ENCODE data around the gene HOXA9. TPM values are rescaled to one million over a fixed set of nuclear protein-coding genes. Genes with fewer than 3 reads are reported as not detected.

HOXA9 gene
- total and polyA plus RNA-seq, 9 donors, result 0.12 to 2.5 (median 0.57) TPM; not detected in 1

- H3K4me3 ChIP-seq, result no peak overlapping the region
- no peaks in the 10 kb centered on the region for H3K36me3 ChIP-seq
- H3K4me1 ChIP-seq (ENCODE audit: insufficient read depth), result peaks cover 3% of the 10 kb centered on the region
- no peak overlapping the region for H3K27ac ChIP-seq
- no peak for TF ChIP-seq POLR2A (IDR thresholded peaks at IDR 0.05)
- TF ChIP-seq EP300 (IDR thresholded peaks at IDR 0.05), result no peak
- H3K27me3 ChIP-seq, result no peaks in the 10 kb centered on the region
- intact Hi-C loops (cut with DNase I), result loop anchor here in 3 of 4 donors (5.0 to 10.0 kb wide), 4 partner anchors 365 to 887 kb away; no protein-coding TSS in a partner anchor
- no peaks in the 10 kb centered on the region for H3K9me3 ChIP-seq
- DNase-seq, result no peak
- 56 to 61% (median 59%) methylated on average over 11 of the region's 11 CpGs for WGBS, 3 donors
Observed at GRCh38 chr7:27209933-27210440, 44.6 kb upstream of the HOXA9 start.

DNA sequence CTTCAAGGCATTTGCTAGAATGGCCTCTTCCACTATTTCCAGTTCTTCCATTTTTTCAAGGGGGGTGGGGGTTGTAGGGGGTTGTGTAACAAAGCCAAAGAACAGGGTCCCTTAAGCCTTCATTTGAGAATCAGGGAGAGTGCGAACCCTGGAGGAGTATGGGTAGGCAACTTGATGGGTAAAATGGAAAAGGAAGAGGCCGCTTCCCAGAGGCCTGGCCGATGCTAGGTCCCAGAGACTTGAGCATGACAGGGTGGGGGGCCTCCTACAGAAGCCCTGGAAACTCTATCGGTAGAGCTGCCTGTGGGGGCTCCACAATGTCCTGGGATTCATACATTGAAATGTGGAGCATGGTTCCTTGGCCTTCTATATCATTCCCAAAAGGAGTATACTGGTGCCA, 43.7 kb upstream of the HOXA9 start:
- H3K27ac ChIP-seq, result no peak overlapping the region
- H3K36me3 ChIP-seq, result no peaks in the 10 kb centered on the region
- WGBS, 3 donors, result 83 to 92% (median 88%) methylated on average over 4 of the region's 4 CpGs
- TF ChIP-seq POLR2A (IDR thresholded peaks at IDR 0.05), result no peak
- TF ChIP-seq CTCF (IDR thresholded peaks at IDR 0.05), result no peak
- TF ChIP-seq EP300 (IDR thresholded peaks at IDR 0.05), result no peak
- DNase-seq, result no peak
- no peaks in the 10 kb centered on the region for H3K9me3 ChIP-seq
- intact Hi-C loops (cut with DNase I), result loop anchor here in 2 of 4 donors (10.0 kb wide), 1 partner anchor 716 kb away; no protein-coding TSS in a partner anchor
- no peaks in the 10 kb centered on the region for H3K27me3 ChIP-seq
- peaks cover 4% of the 10 kb centered on the region for H3K4me1 ChIP-seq (ENCODE audit: insufficient read depth)
- no peak overlapping the region for H3K4me3 ChIP-seq

- Histone ChIP-seq H3K27ac (no peak overlapping the region), H3K36me3 (no peaks in the 10 kb centered on the region), H3K27me3 (no peaks in the 10 kb centered on the region), H3K9me3 (no peaks in the 10 kb centered on the region), H3K4me3 (no peak overlapping the region), H3K4me1 (ENCODE audit: insufficient read depth) (peaks cover 4% of the 10 kb centered on the region)
- 62 to 67% (median 65%) methylated on average over 7 of the region's 7 CpGs for WGBS, 3 donors
- intact Hi-C loops (cut with DNase I), result loop anchor here in 2 of 4 donors (10.0 kb wide), 1 partner anchor 717 kb away; no protein-coding TSS in a partner anchor
- DNase-seq, result no peak
- TF ChIP-seq POLR2A (IDR thresholded peaks at IDR 0.05) (no peak), CTCF (IDR thresholded peaks at IDR 0.05) (no peak), EP300 (IDR thresholded peaks at IDR 0.05) (no peak)
Observed at GRCh38 chr7:27207348-27207985, 42.1 kb upstream of the HOXA9 start.

DNA sequence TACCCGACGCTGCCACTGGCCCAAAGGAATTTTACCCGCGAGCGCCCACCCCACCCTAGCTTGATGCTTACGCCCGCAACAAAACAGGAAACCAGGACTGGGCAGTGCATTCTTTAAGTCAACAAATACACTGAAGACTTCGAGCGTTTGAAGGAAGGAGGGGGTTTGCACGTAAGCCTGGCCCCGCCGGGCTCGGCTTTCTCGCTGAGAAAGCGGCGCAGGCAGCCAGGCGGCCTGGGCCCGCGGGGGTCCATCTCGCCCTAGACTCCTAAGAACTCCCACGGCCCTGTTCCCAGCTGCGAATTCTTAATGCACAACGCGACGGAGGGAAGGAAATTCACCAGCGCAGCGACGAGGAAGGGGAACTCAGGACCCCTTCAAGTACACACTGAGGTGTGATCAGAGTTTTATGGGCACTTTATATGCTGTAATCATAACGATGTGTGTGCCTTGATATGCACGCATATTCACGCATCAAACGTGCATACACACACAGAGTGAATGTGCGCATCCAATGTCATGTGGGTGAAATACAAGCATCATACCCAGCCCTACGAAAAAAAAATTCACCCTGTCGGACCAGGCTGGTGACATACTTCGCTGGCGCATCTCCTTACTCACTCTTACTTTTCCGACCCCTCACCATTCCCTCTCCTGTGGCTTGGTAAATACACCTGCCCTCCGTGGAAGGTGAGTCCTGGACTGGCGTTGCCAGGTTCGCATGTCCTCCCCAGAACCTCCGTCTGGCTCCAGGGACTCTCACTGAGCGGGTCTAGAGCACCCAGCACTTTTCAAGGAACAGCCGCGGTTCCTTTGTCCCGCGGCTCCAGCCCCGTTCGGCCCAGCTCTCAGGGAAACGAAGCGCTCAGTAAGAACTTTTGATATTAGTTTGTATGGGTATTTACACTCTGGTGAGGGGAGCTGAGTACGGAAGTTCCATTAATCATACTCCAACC, 40.3 kb upstream of the HOXA9 start:
- H3K4me1 ChIP-seq (ENCODE audit: insufficient read depth), result peaks cover 4% of the 10 kb centered on the region
- no peak for TF ChIP-seq CTCF (IDR thresholded peaks at IDR 0.05)
- TF ChIP-seq POLR2A (IDR thresholded peaks at IDR 0.05), result no peak
- TF ChIP-seq EP300 (IDR thresholded peaks at IDR 0.05), result no peak
- intact Hi-C loops (cut with DNase I), result loop anchor here in 2 of 4 donors (10.0 kb wide), 1 partner anchor 719 kb away; no protein-coding TSS in a partner anchor
- no peak overlapping the region for H3K27ac ChIP-seq
- no peaks in the 10 kb centered on the region for H3K27me3 ChIP-seq
- no peak for DNase-seq
- WGBS, 3 donors, result 8 to 12% (median 8%) methylated on average over 52 of the region's 52 CpGs
- peak overlapping the region; percentile 16 for H3K4me3 ChIP-seq
- no peaks in the 10 kb centered on the region for H3K9me3 ChIP-seq
- no peaks in the 10 kb centered on the region for H3K36me3 ChIP-seq

Data from ovary (tissue), 9 donors.